IMR-90 (cell line): ENCODE data around the gene ROR2. TPM values are rescaled to one million over a fixed set of nuclear protein-coding genes. Genes with fewer than 3 reads are reported as not detected.

ENCODE experiments used
- ATAC-seq: fragments of 200-7000 bp; cut with Tn5 transposase; 2 replicates; pipeline ENCODE4 v1.9.1; 2020; ENCODE audit warnings: low read depth, mild to moderate bottlenecking, moderate library complexity
- BruUV-seq: library from RNA; stranded (reverse); fragments of 400-500 nt; replicated peaks from 2 replicates; lab custom pipeline; 2021; lab: Mats Ljungman, UMichigan
- CTCF ChIA-PET: fragments of 300-600 bp; formaldehyde crosslinking; extraction: SDS; loops from one replicate; lab custom pipeline; 2021; ENCODE audit warnings: antibody characterized with exemption; lab: Yijun Ruan, JAX
- POLR2A ChIA-PET: fragments of 300-600 bp; sonication (Branson Sonifier 250); formaldehyde crosslinking; loops from one replicate; lab custom pipeline; 2022; ENCODE audit warnings: antibody characterized with exemption; ENCODE audit not compliant: unreplicated experiment; lab: Charles Lee
- DNase-seq: peaks from one replicate; pipeline ENCODE4 v3.0.0; 2013
- H2AFZ ChIP-seq: replicated peaks from 2 replicates; pipeline ENCODE3; 2013; ENCODE audit warnings: low read length, mild to moderate bottlenecking; ENCODE audit not compliant: poor library complexity
- H2AK5ac ChIP-seq: 2 replicates; pipeline ENCODE4 v1.6.1; 2013; ENCODE audit warnings: low read depth, low read length, inconsistent platforms
- H2AK9ac ChIP-seq: replicated peaks from 2 replicates; pipeline ENCODE3; 2013; ENCODE audit warnings: mild to moderate bottlenecking, low read depth, low read length, moderate library complexity; ENCODE audit not compliant: poor library complexity
- H2BK120ac ChIP-seq: 2 replicates; pipeline ENCODE4 v1.6.1; 2013; ENCODE audit warnings: low read depth, low read length, inconsistent platforms
- H2BK15ac ChIP-seq: 3 replicates; pipeline ENCODE4 v1.6.1; 2013; ENCODE audit warnings: low read depth, low read length, inconsistent platforms
- H2BK20ac ChIP-seq: 2 replicates; pipeline ENCODE4 v1.6.1; 2013; ENCODE audit warnings: low read depth, mild to moderate bottlenecking, inconsistent platforms, low read length, moderate library complexity
- H2BK5ac ChIP-seq: 2 replicates; pipeline ENCODE4 v1.6.1; 2013; ENCODE audit warnings: mild to moderate bottlenecking, low read depth, low read length, inconsistent platforms; ENCODE audit not compliant: poor library complexity, severe bottlenecking
- H3K14ac ChIP-seq: replicated peaks from 2 replicates; pipeline ENCODE4 v1.6.1; 2013; ENCODE audit warnings: low read depth, low read length, inconsistent platforms
- H3K18ac ChIP-seq: 2 replicates; pipeline ENCODE4 v1.6.1; 2013; ENCODE audit warnings: low read depth, low read length, control low read depth
- H3K23ac ChIP-seq: 2 replicates; pipeline ENCODE4 v1.6.1; 2013; ENCODE audit warnings: low read depth, low read length, inconsistent platforms
- H3K27ac ChIP-seq: 2 replicates; pipeline ENCODE4 v1.5.1; 2013; ENCODE audit warnings: mild to moderate bottlenecking, control low read depth, low read length; ENCODE audit not compliant: insufficient read depth
- H3K27me3 ChIP-seq: 2 replicates; pipeline ENCODE4 v1.6.1; 2013; ENCODE audit warnings: low read length; ENCODE audit not compliant: control insufficient read depth, insufficient read depth
- H3K36me3 ChIP-seq: 2 replicates; pipeline ENCODE4 v1.6.1; 2013; ENCODE audit warnings: low read length, mixed read lengths; ENCODE audit not compliant: control insufficient read depth, insufficient read depth
- H3K4ac ChIP-seq: 2 replicates; pipeline ENCODE4 v1.6.1; 2013; ENCODE audit warnings: low read depth, low read length, inconsistent platforms
- H3K4me1 ChIP-seq: 2 replicates; pipeline ENCODE4 v1.6.1; 2013; ENCODE audit warnings: low read length, mixed read lengths; ENCODE audit not compliant: control insufficient read depth, insufficient read depth
- H3K4me2 ChIP-seq: 2 replicates; pipeline ENCODE4 v1.6.1; 2013; ENCODE audit warnings: low read depth, mild to moderate bottlenecking, control low read depth, low read length, moderate library complexity
- H3K4me3 ChIP-seq: 2 replicates; pipeline ENCODE4 v1.5.1; 2013; ENCODE audit warnings: low read depth, mild to moderate bottlenecking, control low read depth, low read length, moderate library complexity; ENCODE audit not compliant: insufficient read depth
- H3K56ac ChIP-seq: 2 replicates; pipeline ENCODE4 v1.6.1; 2013; ENCODE audit warnings: low read length, inconsistent platforms; ENCODE audit not compliant: insufficient read depth; ENCODE audit errors: extremely low read depth
- H3K79me1 ChIP-seq, 2 experiments: 2 replicates each; pipeline ENCODE4 v1.6.1; 2013; ENCODE audit warnings: low read length in 2 of 2, inconsistent platforms in 1 of 2, low read depth in 1 of 2
- H3K9ac ChIP-seq: 2 replicates; pipeline ENCODE4 v1.6.1; 2013; ENCODE audit warnings: low read depth, low read length, control low read depth
- H3K9me1 ChIP-seq: 2 replicates; pipeline ENCODE4 v1.6.1; 2013; ENCODE audit warnings: low read length, inconsistent platforms; ENCODE audit not compliant: insufficient read depth
- H3K9me3 ChIP-seq: 2 replicates; pipeline ENCODE4 v1.6.1; 2013; ENCODE audit warnings: low read length; ENCODE audit not compliant: control insufficient read depth, insufficient read depth
- H4K20me1 ChIP-seq: 2 replicates; pipeline ENCODE4 v1.6.1; 2013; ENCODE audit warnings: low read length, inconsistent platforms; ENCODE audit not compliant: insufficient read depth
- H4K5ac ChIP-seq: 2 replicates; pipeline ENCODE4 v1.6.1; 2013; ENCODE audit warnings: mild to moderate bottlenecking, low read depth, low read length, control low read depth
- H4K8ac ChIP-seq, 2 experiments: 2 replicates each; pipeline ENCODE4 v1.6.1; 2013; ENCODE audit warnings: low read depth in 2 of 2, low read length in 2 of 2, control low read depth in 1 of 2, inconsistent platforms in 1 of 2
- H4K91ac ChIP-seq: 2 replicates; pipeline ENCODE4 v1.6.1; 2013; ENCODE audit warnings: low read depth, low read length, inconsistent platforms; ENCODE audit not compliant: insufficient read depth
- BHLHE40 ChIP-seq: fragments of 150-350 bp; IDR thresholded peaks from 2 replicates; pipeline ENCODE4 v1.6.1; 2016; ENCODE audit warnings: mild to moderate bottlenecking, low read depth, low read length
- CEBPB ChIP-seq: IDR thresholded peaks from 2 replicates; pipeline ENCODE4 v1.6.1; 2012; ENCODE audit warnings: low read depth, low read length, improper control_type of control experiment
- CHD1 ChIP-seq: IDR thresholded peaks from 2 replicates; pipeline ENCODE4 v1.6.1; 2012; ENCODE audit warnings: low read depth, low read length, improper control_type of control experiment
- FOS ChIP-seq: fragments of 150-350 bp; IDR thresholded peaks from 2 replicates; pipeline ENCODE4 v1.6.1; 2016; ENCODE audit warnings: low read depth, low read length
- MAFK ChIP-seq: IDR thresholded peaks from 2 replicates; pipeline ENCODE4 v1.6.1; 2012; ENCODE audit warnings: low read depth, low read length, improper control_type of control experiment
- MAZ ChIP-seq: IDR thresholded peaks from 2 replicates; pipeline ENCODE4 v1.6.1; 2012; ENCODE audit warnings: low read depth, mild to moderate bottlenecking, low read length, improper control_type of control experiment, moderate library complexity, borderline replicate concordance
- MXI1 ChIP-seq: IDR thresholded peaks from 2 replicates; pipeline ENCODE4 v1.6.1; 2012; ENCODE audit warnings: low read depth, mild to moderate bottlenecking, low read length, moderate library complexity, borderline replicate concordance
- NFE2L2 ChIP-seq: fragments of 150-350 bp; IDR thresholded peaks from 2 replicates; pipeline ENCODE4 v1.6.1; 2016; ENCODE audit warnings: low read depth, mild to moderate bottlenecking, low read length
- RAD21 ChIP-seq: IDR thresholded peaks from 2 replicates; pipeline ENCODE4 v1.6.1; 2012; ENCODE audit warnings: low read length, improper control_type of control experiment
- RCOR1 ChIP-seq: IDR thresholded peaks from 2 replicates; pipeline ENCODE4 v1.6.1; 2012; ENCODE audit warnings: mild to moderate bottlenecking, low read length, improper control_type of control experiment; ENCODE audit not compliant: insufficient replicate concordance
- RFX5 ChIP-seq: IDR thresholded peaks from 2 replicates; pipeline ENCODE4 v1.8.0; 2012; ENCODE audit warnings: low read depth, mild to moderate bottlenecking, low read length, moderate library complexity
- USF2 ChIP-seq: fragments of 150-350 bp; IDR thresholded peaks from 2 replicates; pipeline ENCODE4 v1.6.1; 2017; ENCODE audit warnings: mild to moderate bottlenecking, antibody characterized with exemption, low read length, low read depth
- WGBS, 2 experiments: methylation state at CpG; one replicate each; pipeline versions ENCODE4 v1.1.5 to v1.1.7; 2013; ENCODE audit warnings: missing lambda C conversion rate in 2 of 2; ENCODE audit not compliant: insufficient read length in 1 of 2; ENCODE audit errors: extremely low coverage in 2 of 2; 5-methylcytosine and 5-hydroxymethylcytosine counted together
- dilution Hi-C: fragments of 300-500 bp; cut with HindIII; formaldehyde crosslinking; loops from one replicate; pipeline ENCODE4 v1.14.3; 2018; ENCODE audit warnings: low sequenced_read_pairs; ENCODE audit not compliant: unreplicated experiment
- in situ Hi-C: fragments of 300-500 bp; cut with MboI; formaldehyde crosslinking; loops from 3 replicates; pipeline ENCODE4 v1.14.3; 2019; ENCODE audit warnings: low sequenced_read_pairs, inconsistent platforms, mixed read lengths
- intact Hi-C: fragments of 100-400 bp; cut with micrococcal nuclease; formaldehyde crosslinking; loops from 2 replicates; pipeline ENCODE4 v1.10.0; 2022
- polyA plus RNA-seq, 3 experiments: library from polyadenylated mRNA; depleted of rRNA; stranded (reverse); fragments of >200 nt; gene quantifications; 2 replicates each; pipeline ENCODE4 v1.2.3, GENCODE V29; 2012; ENCODE audit warnings: low replicate concordance in 1 of 3
- total RNA-seq: library from RNA; depleted of rRNA; stranded (reverse); fragments of >200 nt; gene quantifications from 2 replicates; pipeline ENCODE4 v1.2.3, GENCODE V29; 2012

Gene ROR2
- total and polyA plus RNA-seq, 2 of the 4 experiments (the other 2 are of a cell fraction) = 2.3 to 4.8 TPM

- no peak overlapping the region for H3K27ac ChIP-seq
- no peak overlapping the region for H2BK20ac ChIP-seq
- H2AK9ac ChIP-seq = no peak overlapping the region
- H3K4me1 ChIP-seq = peaks cover 12% of the 10 kb centered on the region
- H4K20me1 ChIP-seq = no peaks in the 10 kb centered on the region; the same call in 1 of the 2 replicates
- H3K4me2 ChIP-seq = no peak overlapping the region
- peaks cover 10% of the 10 kb centered on the region for H3K9me1 ChIP-seq
- no peak overlapping the region for H4K91ac ChIP-seq
- H3K4me3 ChIP-seq = no peak overlapping the region
- intact Hi-C loops (no loop called here), dilution Hi-C loops (no loop called here), in situ Hi-C loops (no loop called here)
- no peak for DNase-seq
- WGBS, 2 experiments = no CpG with 5 or more reads among the region's 3 CpGs
- no peak overlapping the region for H3K14ac ChIP-seq
- H3K36me3 ChIP-seq = peaks cover 7% of the 10 kb centered on the region; the same call in 1 of the 2 replicates
- no peak overlapping the region for H2BK5ac ChIP-seq
- no peak for ATAC-seq
- no peak overlapping the region for H3K23ac ChIP-seq
- no peak overlapping the region for H2AK5ac ChIP-seq
- no peak overlapping the region for H4K5ac ChIP-seq
- no peak overlapping the region for H4K8ac ChIP-seq
- ChIA-PET CTCF (no interaction called here), POLR2A (no interaction called here)
- H3K56ac ChIP-seq = no peak overlapping the region
- no peak overlapping the region for H3K9ac ChIP-seq
- no TSS peak for BruUV-seq
- peaks cover 4% of the 10 kb centered on the region for H3K9me3 ChIP-seq
- H2AFZ ChIP-seq = no peak overlapping the region
- no peak overlapping the region for H3K18ac ChIP-seq
- no peak overlapping the region for H2BK120ac ChIP-seq
- H2BK15ac ChIP-seq = no peak overlapping the region
- no peak overlapping the region for H3K4ac ChIP-seq
- peaks cover 0 to 6% of the 10 kb centered on the region in 2 experiments; a peak in 1 of 4 replicates for H3K79me1 ChIP-seq
- no peaks in the 10 kb centered on the region; the same call in 1 of the 2 replicates for H3K27me3 ChIP-seq
- TF ChIP-seq RCOR1 (no peak), RFX5 (no peak), MAZ (no peak), NFE2L2 (no peak), FOS (no peak), RAD21 (no peak), USF2 (no peak), CEBPB (no peak), CHD1 (no peak), MAFK (no peak), MXI1 (no peak), BHLHE40 (no peak)
Observed at GRCh38 chr9:91781906-91782305, 168.1 kb downstream of the ROR2 start.
